HG02885 (cell line): ENCODE measurements around the gene RAD51B.

ENCODE experiments used
- ATAC-seq: cut with Tn5 transposase; IDR thresholded peaks from one replicate; pipeline ENCODE4 v1.9.1; 2021; ENCODE audit warnings: mild to moderate bottlenecking; ENCODE audit not compliant: unreplicated experiment, poor library complexity

RAD51B gene

DNA sequence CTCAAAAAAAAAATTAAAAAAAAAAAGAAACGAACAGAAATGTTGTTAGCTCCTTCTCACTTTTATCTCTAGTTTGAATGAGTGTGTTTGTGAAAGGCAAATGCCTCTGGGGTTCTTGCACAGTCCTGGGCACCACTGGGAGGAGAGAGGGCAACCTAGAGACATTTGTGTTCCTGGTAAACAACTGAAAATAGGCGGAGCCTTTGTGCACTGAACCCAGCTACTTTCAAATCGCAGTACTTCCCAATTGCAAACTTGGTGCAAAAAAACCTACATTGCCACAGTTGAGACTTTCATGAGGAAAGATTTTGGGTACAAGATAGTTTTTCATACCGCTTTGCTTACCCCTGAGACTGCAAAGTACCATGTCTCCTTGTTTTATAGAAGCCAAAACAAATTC, 543.3 kb downstream of the RAD51B start:
- ATAC-seq: no peak

GRCh38 chr14:68363466-68363842, 543.9 kb downstream of the RAD51B start:
- no peak for ATAC-seq

GRCh38 chr14:68363843-68364767, 544.5 kb downstream of the RAD51B start:
- ATAC-seq: no peak

- no peak for ATAC-seq
Measured at GRCh38 chr14:68364792-68365192, 545.2 kb downstream of the RAD51B start.

DNA sequence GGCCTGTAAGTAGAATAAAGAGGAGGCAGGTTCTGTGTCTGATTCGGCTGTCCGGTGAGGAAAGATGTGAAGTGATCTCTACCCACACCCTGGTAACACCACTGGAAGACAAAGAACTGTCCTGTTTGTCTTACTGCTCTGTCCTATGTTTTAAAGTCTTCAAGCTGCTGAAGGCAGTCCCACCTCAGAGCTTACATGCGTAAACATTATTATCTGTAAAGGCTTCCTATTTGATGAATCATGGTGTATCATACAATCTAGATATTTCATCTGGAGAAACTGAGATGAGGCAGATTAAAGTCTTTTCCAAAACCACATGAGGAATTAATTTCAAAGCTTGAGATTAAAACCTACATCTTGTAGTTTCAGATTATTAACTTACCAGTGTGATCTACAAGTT, 545.6 kb downstream of the RAD51B start:
- no peak for ATAC-seq

GRCh38 chr14:68366656-68367055, 547.1 kb downstream of the RAD51B start:
- ATAC-seq: no peak

GRCh38 chr14:68367536-68367935, 548.0 kb downstream of the RAD51B start:
- ATAC-seq: no peak

DNA sequence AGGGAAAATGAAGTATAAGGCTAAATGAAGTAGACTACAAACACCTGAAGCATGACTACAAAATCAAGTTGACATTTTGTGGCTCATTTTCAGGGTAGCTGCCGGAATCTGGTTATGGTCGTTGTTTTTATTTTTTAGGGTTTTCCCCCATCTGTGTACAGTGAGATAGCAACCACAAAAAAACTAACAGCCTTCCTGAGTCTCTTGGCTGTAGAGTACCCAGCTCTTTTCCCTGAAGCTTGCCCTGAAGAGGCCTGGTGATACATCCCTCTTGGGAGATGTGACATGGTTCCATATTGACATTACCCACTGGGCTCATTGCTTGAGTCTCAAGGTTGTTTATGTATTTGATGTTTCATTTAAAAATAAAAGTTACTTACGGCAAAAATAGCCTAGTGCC, 549.3 kb downstream of the RAD51B start:
- ATAC-seq: no peak

GRCh38 chr14:68369281-68370056, 549.9 kb downstream of the RAD51B start:
- no peak for ATAC-seq

- ATAC-seq: no peak
Measured at GRCh38 chr14:68370057-68370360, 550.4 kb downstream of the RAD51B start.

DNA sequence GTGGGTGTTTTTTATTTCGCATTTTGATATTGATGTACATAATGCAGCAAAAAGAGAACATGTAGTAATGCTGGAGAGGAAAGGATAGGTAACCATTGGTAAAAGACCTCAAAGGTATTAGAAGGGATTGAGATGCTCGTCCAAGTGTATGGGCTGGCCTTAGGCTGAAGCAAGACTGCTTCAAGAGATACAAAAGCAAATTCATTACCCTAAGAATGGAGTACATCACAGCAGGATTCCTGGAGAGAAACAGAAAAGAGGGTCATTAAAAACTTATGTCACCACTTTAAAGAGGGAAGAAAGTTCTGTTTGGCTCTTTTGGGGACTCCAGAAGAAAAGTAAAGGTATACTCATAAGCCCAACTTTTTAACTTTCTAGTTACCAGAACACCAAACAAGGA, 552.8 kb downstream of the RAD51B start:
- no peak for ATAC-seq

- ATAC-seq: no peak
Measured at GRCh38 chr14:68373124-68373646, 553.6 kb downstream of the RAD51B start.

GRCh38 chr14:68373847-68374444, 554.4 kb downstream of the RAD51B start:
- no peak for ATAC-seq

GRCh38 chr14:68374682-68375081, 555.1 kb downstream of the RAD51B start:
- no peak for ATAC-seq

DNA sequence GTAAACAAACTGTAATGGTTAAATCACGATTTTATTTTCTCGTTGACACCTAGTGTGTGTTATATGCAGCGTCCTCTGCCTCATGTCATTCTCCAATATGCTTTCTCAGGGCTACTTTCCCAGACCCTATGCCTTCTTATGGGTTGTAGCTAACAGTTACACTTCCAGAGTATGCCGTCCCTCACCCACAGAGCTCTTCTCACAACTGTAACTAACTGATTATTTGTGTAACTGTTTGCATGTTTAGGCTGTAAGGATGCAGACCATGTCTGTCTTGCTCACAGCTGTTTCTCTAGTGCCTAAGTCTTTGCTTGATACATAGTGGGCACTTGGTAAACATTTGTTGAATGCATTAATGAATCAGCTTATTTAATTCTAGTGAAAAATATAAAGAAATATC, 555.8 kb downstream of the RAD51B start:
- ATAC-seq: no peak

- no peak for ATAC-seq
Measured at GRCh38 chr14:68376067-68376779, 556.6 kb downstream of the RAD51B start.

DNA sequence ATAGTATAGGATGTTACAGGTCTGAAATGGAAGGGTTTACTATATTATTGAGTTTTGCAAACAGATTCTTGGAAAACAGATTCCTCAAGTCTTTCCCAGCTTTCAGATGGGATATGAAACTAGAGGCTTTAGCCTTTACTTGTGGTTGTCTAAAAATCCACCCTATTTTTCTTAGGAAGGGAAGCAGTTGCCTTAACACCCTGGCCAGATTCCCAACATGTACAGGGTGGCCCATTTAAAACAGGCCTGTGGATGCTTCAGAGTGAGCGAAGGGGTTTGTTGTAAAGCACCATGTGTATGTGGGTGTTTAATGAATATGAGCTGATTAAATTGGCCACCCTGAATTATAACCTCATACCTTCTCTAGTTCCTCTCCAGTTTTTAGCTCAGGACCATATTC, 557.4 kb downstream of the RAD51B start:
- no peak for ATAC-seq

- no peak for ATAC-seq
Measured at GRCh38 chr14:68377459-68377858, 557.9 kb downstream of the RAD51B start.

- ATAC-seq: no peak
Measured at GRCh38 chr14:68379510-68380328, 560.1 kb downstream of the RAD51B start.

DNA sequence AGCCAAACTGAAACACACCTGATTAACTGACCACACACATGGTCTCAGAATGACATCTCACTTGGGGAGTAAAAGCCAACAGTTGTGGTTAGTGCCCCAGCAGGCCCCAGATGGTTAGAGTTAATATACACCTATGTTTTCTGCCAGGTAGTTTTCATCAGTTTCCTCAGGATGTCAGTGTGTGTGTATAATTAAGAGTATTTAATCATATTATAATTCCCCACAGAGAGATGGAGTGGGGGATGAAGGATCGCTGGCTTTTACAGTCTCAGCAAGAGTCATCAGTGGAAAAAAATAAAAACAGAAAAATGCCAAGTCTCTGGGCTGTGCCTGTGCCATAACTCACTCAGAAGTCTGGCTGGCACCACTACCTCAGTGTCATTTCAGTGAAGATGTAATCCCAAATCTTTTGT, 560.8 kb downstream of the RAD51B start:
- ATAC-seq: peak; percentile 71
